ENCODE data around the gene BAZ1A. TPM values are rescaled to one million over a fixed set of nuclear protein-coding genes. Genes with fewer than 3 reads are reported as not detected.

Gene BAZ1A
- total RNA-seq, 1 experiment from 2014 or later: 17.8 TPM

DNA sequence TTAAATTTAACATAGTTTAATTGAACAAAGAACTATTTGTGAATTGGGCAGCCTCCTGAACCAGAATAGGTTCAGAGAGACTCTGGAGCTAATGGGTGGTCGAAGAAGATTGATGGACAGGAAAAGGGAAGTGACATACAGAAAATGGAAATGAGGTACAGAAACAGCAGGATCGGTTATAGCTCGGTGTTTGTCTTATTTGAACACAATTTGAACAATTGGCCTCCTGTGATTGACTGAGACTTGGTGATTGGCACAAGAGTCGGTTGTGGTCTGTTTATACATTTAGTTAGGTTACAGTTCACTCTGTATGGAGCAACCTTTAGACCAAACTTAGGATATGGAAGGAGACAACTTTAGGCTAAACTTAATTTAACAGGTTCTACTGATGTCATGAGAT lies 142.4 kb downstream of the BAZ1A start:
- Mint-ChIP-seq H3K4me3 (no peak overlapping the region), H3K36me3 (ENCODE audit: insufficient read depth in 1 of 3, low read depth in 3 of 3) (no peaks in the 10 kb centered on the region; a peak in 1 of 7 replicates), H3K4me1 (no peaks in the 10 kb centered on the region), H3K27me3 (ENCODE audit: low read depth) (no peaks in the 10 kb centered on the region), H3K9me3 (peaks cover 2 to 5% of the 10 kb centered on the region in 2 experiments; a peak in 2 of 5 replicates), H3K27ac (no peak overlapping the region)
- no peak overlapping the region for H2BK15ac ChIP-seq (ENCODE audit: low read depth, low read length)
- H2AK5ac ChIP-seq (ENCODE audit: insufficient read length, low read length): no peak overlapping the region
- H3K79me2 ChIP-seq (ENCODE audit: insufficient read depth, low read length): no peaks in the 10 kb centered on the region
- no peaks in the 10 kb centered on the region for H3K4me1 ChIP-seq (ENCODE audit: insufficient read depth, low read length)
- no peak overlapping the region for H3T11ph ChIP-seq (ENCODE audit: low read length)
- H3K9me3 ChIP-seq (ENCODE audit: control insufficient read depth, low read depth, low read length): no peaks in the 10 kb centered on the region
- H3K9ac ChIP-seq (ENCODE audit: extremely low read depth, insufficient read length, low read length): no peak overlapping the region
- no peak overlapping the region for H4K91ac ChIP-seq (ENCODE audit: insufficient read length, low read depth, low read length)
- H3K23ac ChIP-seq (ENCODE audit: insufficient read length, low read depth, low read length): no peak overlapping the region
- H2BK12ac ChIP-seq (ENCODE audit: insufficient read length, low read depth, low read length): no peak overlapping the region
- H2BK120ac ChIP-seq (ENCODE audit: low read depth, low read length, poor library complexity, severe bottlenecking): no peak overlapping the region
- no peak overlapping the region for H3K56ac ChIP-seq (ENCODE audit: insufficient read length, low read depth, low read length)
- no peak for DNase-seq
- H3K27me3 ChIP-seq (ENCODE audit: insufficient read depth, low read length): no peaks in the 10 kb centered on the region
- H3K23me2 ChIP-seq (ENCODE audit: insufficient read length, low read depth, low read length, poor library complexity, severe bottlenecking): no peaks in the 10 kb centered on the region
- TF ChIP-seq, protein P1, sequence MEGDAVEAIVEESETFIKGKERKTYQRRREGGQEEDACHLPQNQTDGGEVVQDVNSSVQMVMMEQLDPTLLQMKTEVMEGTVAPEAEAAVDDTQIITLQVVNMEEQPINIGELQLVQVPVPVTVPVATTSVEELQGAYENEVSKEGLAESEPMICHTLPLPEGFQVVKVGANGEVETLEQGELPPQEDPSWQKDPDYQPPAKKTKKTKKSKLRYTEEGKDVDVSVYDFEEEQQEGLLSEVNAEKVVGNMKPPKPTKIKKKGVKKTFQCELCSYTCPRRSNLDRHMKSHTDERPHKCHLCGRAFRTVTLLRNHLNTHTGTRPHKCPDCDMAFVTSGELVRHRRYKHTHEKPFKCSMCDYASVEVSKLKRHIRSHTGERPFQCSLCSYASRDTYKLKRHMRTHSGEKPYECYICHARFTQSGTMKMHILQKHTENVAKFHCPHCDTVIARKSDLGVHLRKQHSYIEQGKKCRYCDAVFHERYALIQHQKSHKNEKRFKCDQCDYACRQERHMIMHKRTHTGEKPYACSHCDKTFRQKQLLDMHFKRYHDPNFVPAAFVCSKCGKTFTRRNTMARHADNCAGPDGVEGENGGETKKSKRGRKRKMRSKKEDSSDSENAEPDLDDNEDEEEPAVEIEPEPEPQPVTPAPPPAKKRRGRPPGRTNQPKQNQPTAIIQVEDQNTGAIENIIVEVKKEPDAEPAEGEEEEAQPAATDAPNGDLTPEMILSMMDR (conservative IDR thresholded peaks at IDR 0.05): no peak
- no peak overlapping the region for H2BK20ac ChIP-seq (ENCODE audit: low read depth, low read length, poor library complexity, severe bottlenecking)
- no peak overlapping the region for H3K4me2 ChIP-seq (ENCODE audit: insufficient read depth, insufficient read length, low read length)
- H4K8ac ChIP-seq (replicated peaks; ENCODE audit: insufficient read length, low read depth, low read length): no peak overlapping the region
- no peak overlapping the region for H4K5ac ChIP-seq (ENCODE audit: insufficient read length, low read depth, low read length)
- no peak overlapping the region for H3K27ac ChIP-seq (ENCODE audit: insufficient read length, low read depth, low read length)
- H2BK5ac ChIP-seq (ENCODE audit: insufficient read length, low read length): no peak overlapping the region
- no CpG with 5 or more reads among the region's 4 CpGs for WGBS (ENCODE audit: extremely low coverage, insufficient read length, low lambda C conversion rate)
- H4K20me1 ChIP-seq (ENCODE audit: control insufficient read depth, insufficient read depth, insufficient read length): no peaks in the 10 kb centered on the region
- no peaks in the 10 kb centered on the region for H3K79me1 ChIP-seq (ENCODE audit: insufficient read depth, low read depth, low read length, poor library complexity, severe bottlenecking)
- H3K18ac ChIP-seq (ENCODE audit: insufficient read length, low read depth, low read length): no peak overlapping the region
- no peak overlapping the region for H2AFZ ChIP-seq (ENCODE audit: low read length)
- no peak overlapping the region for H3K14ac ChIP-seq (ENCODE audit: insufficient read depth, low read length)
- no peak overlapping the region for H3K4ac ChIP-seq (ENCODE audit: low read depth, low read length)
